HepG2 (cell line): Measurements from ENCODE around the gene IQCN. TPM values are rescaled to one million over a fixed set of nuclear protein-coding genes. Genes with fewer than 3 reads are reported as not detected.

ENCODE experiments used
- ELF4 ChIP-seq: sonication (generic); formaldehyde crosslinking; IDR thresholded peaks from 2 replicates; pipeline ENCODE4 v1.5.0; 2020; ENCODE audit warnings: missing genetic modification reagents, mild to moderate bottlenecking, moderate library complexity, borderline replicate concordance
- FIP1L1 ChIP-seq: fragments of 200-400 bp; formaldehyde crosslinking; IDR thresholded peaks from 2 replicates; pipeline ENCODE4 v1.6.1; 2018; ENCODE audit warnings: low read depth, mild to moderate bottlenecking, low read length, moderate library complexity, borderline replicate concordance; ENCODE audit not compliant: insufficient read depth
- GATA4 ChIP-seq: sonication (generic); IDR thresholded peaks from 2 replicates; pipeline ENCODE4 v1.6.1; 2016; ENCODE audit warnings: antibody characterized with exemption, low read depth, borderline replicate concordance
- GMEB2 ChIP-seq: IDR thresholded peaks from 2 replicates; pipeline ENCODE4 v1.6.1; 2016; ENCODE audit warnings: missing biosample characterization, missing genetic modification reagents, low read depth
- HDAC6 ChIP-seq: fragments of 200-600 bp; sonication (generic); IDR thresholded peaks from 2 replicates; pipeline ENCODE4 v1.7.0; 2017; ENCODE audit warnings: mild to moderate bottlenecking, antibody characterized with exemption, low read length, low read depth
- KLF12 ChIP-seq: sonication (generic); formaldehyde crosslinking; IDR thresholded peaks from 2 replicates; pipeline ENCODE4 v1.4.0; 2020; ENCODE audit warnings: missing genetic modification reagents, borderline replicate concordance
- NAIF1 ChIP-seq: sonication (generic); formaldehyde crosslinking; IDR thresholded peaks from 2 replicates; pipeline ENCODE4 v1.5.0; 2020; ENCODE audit warnings: mild to moderate bottlenecking, missing genetic modification reagents, borderline replicate concordance
- NR2F6 ChIP-seq, 2 experiments: IDR thresholded peaks; 2 replicates each; pipeline ENCODE4 v1.6.1; 2016; ENCODE audit warnings: antibody characterized with exemption in 1 of 2, mild to moderate bottlenecking in 1 of 2
- PLSCR1 ChIP-seq: sonication (generic); formaldehyde crosslinking; IDR thresholded peaks from 2 replicates; pipeline ENCODE4 v1.5.0; 2020; ENCODE audit warnings: missing genetic modification reagents, mild to moderate bottlenecking, borderline replicate concordance
- RXRB ChIP-seq: IDR thresholded peaks from 2 replicates; pipeline ENCODE4 v1.6.1; 2016; ENCODE audit warnings: borderline replicate concordance, missing genetic modification reagents, missing compliant biosample characterization
- SAP130 ChIP-seq: IDR thresholded peaks from 2 replicates; pipeline ENCODE4 v1.6.1; 2016; ENCODE audit warnings: low read depth
- ZHX2 ChIP-seq, 2 experiments: sonication (generic) in 1 of 2; formaldehyde crosslinking in 1 of 2; IDR thresholded peaks; 2 replicates each; pipeline versions ENCODE4 v1.6.1 to v1.9.0; 2014 to 2022; ENCODE audit warnings: antibody characterized with exemption in 1 of 2, borderline replicate concordance in 1 of 2, inconsistent platforms in 1 of 2, low read depth in 1 of 2, missing genetic modification reagents in 1 of 2
- ZNF160 ChIP-seq: sonication (generic); formaldehyde crosslinking; IDR thresholded peaks from 2 replicates; pipeline ENCODE4 v1.8.0; 2022; ENCODE audit warnings: mild to moderate bottlenecking, inconsistent platforms, missing genetic modification reagents
- ZNF556 ChIP-seq: sonication (generic); formaldehyde crosslinking; IDR thresholded peaks from 2 replicates; pipeline ENCODE4 v1.4.0; 2020; ENCODE audit warnings: mild to moderate bottlenecking, missing genetic modification reagents, borderline replicate concordance
- ZNF710 ChIP-seq: sonication (generic); formaldehyde crosslinking; IDR thresholded peaks from 2 replicates; pipeline ENCODE4 v1.5.0; 2020; ENCODE audit warnings: mild to moderate bottlenecking, missing genetic modification reagents, borderline replicate concordance
- ZNF788 ChIP-seq: sonication (generic); formaldehyde crosslinking; IDR thresholded peaks from 2 replicates; pipeline ENCODE4 v1.5.0; 2020; ENCODE audit warnings: mild to moderate bottlenecking, missing genetic modification reagents, borderline replicate concordance
- ZNF850 ChIP-seq: sonication (generic); formaldehyde crosslinking; conservative IDR thresholded peaks from 2 replicates; pipeline ENCODE4 v1.9.0; 2021; ENCODE audit warnings: mild to moderate bottlenecking, missing genetic modification reagents
- polyA plus RNA-seq, 8 experiments: library from polyadenylated mRNA; depleted of rRNA in 3 of 8; stranded (reverse) in 7 of 8; unstranded in 1 of 8; fragments of >200 nt; fragmentation: Illumina TruSeq in 4 of 8; extraction: Trizol in 4 of 8; gene quantifications; 2 replicates each; pipeline versions ENCODE4 v1.2.1 to v1.2.3, GENCODE V29; 2011 to 2016; ENCODE audit warnings: low read depth in 4 of 8, missing spikeins in 1 of 8, mixed read lengths in 1 of 8; ENCODE audit not compliant: insufficient read depth in 1 of 8
- total RNA-seq, 5 experiments: library from RNA; depleted of rRNA; stranded (reverse); fragments of >200 nt; fragmentation: Illumina TruSeq; extraction: Trizol; gene quantifications; 2 replicates each; pipeline ENCODE4 v1.2.3, GENCODE V29; 2016; ENCODE audit warnings: low read depth in 1 of 5

Gene IQCN
- total and polyA plus RNA-seq, 2 of the 13 experiments (the other 11 are each of a cell fraction or from before 2014, with no cell fraction given) = 0.04 to 0.18 TPM

- TF ChIP-seq ZNF788 (0 out of 2 replicates have a peak, but pooled peaks have one; percentile 55), NR2F6 (IDR thresholded peaks at IDR 0.05) (peak; percentile 38), NR2F6 (CRISPR knock-in tag; IDR thresholded peaks at IDR 0.05) (peak; percentile 59), ELF4 (no peak), ZHX2 (IDR thresholded peaks at IDR 0.05; ENCODE audit: low read depth) (no peak), ZHX2 (CRISPR knock-in tag; IDR thresholded peaks at IDR 0.05; ENCODE audit: borderline replicate concordance) (no peak), HDAC6 (no peak), ZNF710 (CRISPR knock-in tag) (no peak; the same call in 1 of the 2 replicates), ZNF160 (CRISPR knock-in tag) (no peak), KLF12 (CRISPR knock-in tag) (no peak), FIP1L1 (no peak), ZNF556 (no peak; the same call in 1 of the 2 replicates), SAP130 (CRISPR knock-in tag) (peak; percentile 71), RXRB (CRISPR knock-in tag) (peak; percentile 73), NAIF1 (CRISPR knock-in tag) (no peak), ZNF850 (CRISPR knock-in tag) (no peak), PLSCR1 (CRISPR knock-in tag) (no peak), GATA4 (no peak), GMEB2 (CRISPR knock-in tag) (no peak)
Observed at GRCh38 chr19:18274781-18275356, 617 bp upstream of the IQCN start (continued).
